ENCODE data around the gene FAAP20.

The FAAP20 gene

GRCh38 chr1:2194898-2195673 lies 514 bp upstream of the FAAP20 start:
- DNase-seq (ENCODE audit: low read depth) = peak; percentile 66

GRCh38 chr1:2193514-2194281 lies 874 bp downstream of the FAAP20 start:
- no peak for DNase-seq (ENCODE audit: low read depth)

DNA sequence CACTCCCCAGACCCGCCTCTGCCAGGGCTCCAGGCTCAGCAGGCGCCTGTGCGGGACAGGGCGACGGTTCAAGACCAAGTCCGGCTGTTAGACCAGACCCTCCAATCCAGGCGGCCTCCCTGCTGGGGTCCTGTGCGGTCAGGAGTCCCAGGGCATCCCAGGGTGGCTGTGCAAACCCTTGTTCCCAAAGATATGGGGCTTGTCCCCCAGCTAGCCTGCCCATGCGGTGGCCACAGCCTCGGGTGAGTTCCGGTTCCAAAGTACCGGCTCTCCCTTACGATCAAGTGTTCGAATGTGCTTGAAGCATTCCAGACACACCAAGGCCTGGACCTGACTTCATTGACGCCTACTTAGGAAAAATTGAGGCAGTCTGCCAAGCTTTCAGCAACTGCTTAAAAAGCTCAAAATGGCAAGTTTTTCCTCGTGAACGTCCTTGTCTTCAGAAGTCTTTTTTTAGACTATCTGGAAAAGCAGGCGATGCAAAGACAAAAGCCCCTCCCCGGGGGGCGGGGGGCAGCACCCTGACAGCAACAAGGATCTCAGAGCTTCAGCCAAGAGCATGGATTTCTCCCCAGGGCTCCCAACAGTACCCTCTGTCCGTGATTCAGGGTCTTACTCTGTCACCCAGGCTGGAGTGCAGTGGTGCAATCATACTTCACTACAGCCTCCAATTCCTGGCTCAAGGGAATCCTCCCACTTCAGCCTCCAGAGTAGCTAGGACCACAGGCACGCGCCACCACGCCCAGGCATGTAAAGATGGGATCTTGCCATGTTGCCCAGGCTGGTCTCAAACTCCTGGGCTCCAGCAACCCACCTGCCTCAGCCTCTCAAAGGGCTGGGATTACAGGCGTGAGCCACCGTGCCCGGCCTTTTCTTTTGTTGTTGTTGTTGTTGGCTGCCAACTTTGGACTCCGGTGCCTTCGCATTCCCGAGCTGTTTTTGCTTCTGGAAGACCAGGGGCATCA lies 2.3 kb downstream of the FAAP20 start:
- no peak for DNase-seq (ENCODE audit: low read depth)

DNA sequence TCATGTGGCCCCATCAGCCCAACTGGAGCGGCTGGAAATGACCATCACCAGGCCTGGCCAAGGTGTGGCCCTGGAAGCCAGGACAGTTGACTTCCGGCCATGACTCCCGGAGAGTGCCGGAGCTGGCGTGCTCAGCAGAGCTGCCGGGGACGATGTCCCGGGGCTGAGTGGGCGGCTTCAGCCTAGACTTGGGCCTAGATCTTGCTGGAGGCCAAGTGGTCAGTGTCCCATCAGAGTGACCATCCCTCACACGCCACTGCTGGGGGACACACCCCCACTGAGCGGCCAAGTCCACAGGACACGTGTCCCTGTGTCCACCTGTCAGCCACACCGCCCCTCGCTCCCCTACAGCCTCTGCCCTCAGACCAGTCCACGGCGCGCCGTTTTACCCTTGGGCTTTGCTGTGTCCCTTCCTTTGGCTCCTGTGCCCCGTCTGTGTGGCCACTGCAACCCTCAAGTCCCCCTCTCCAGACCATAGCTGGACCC lies 4.0 kb downstream of the FAAP20 start:
- DNase-seq (ENCODE audit: low read depth) = no peak

DNA sequence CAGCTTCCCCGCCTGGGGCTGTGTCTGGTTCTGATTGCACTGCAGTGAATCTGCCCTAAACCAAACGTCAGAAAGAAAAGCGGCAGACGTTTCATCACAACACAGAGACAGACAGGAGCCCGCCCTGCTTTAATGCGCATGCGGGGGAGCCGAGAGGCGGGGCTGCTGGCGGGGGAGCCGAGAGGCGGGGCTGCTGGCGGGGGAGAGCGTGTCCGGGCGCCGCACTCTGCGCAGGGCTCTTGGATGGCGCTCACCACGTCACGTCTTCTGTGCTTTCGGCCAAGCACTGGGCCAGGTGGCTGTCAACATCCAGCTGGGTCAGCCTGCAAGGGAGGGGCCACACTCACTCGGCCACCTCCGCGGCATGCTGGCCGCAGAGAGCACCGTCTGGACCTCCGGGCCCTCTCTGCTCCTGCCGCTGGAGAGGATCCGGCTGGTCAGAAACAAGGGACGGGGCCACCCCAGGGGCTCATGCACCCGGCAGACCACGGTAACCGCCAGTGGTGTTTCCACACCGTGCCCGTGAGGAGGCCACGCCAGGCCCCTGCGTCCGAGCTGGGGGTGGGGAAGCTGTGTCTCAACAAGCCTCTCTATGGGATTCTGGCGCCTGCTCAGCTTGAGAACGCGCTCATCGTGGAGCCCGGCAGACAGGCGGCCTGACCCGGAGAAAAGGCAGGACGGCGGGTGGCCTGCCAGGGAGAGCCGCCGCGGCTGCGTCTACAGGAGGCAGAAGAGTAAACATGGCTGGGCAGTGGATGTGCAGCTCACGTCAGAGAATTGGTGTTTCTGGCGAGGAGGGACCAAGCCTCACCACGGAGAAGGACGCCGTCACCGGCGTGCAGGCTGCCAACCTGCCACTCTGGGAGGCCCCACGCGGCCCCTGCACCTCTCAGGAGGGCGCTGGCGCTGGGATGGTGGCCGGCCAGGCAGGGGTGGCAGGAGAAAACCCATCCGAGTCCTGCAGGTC lies 4.8 kb downstream of the FAAP20 start:
- DNase-seq (ENCODE audit: low read depth) = peak; percentile 90

DNA sequence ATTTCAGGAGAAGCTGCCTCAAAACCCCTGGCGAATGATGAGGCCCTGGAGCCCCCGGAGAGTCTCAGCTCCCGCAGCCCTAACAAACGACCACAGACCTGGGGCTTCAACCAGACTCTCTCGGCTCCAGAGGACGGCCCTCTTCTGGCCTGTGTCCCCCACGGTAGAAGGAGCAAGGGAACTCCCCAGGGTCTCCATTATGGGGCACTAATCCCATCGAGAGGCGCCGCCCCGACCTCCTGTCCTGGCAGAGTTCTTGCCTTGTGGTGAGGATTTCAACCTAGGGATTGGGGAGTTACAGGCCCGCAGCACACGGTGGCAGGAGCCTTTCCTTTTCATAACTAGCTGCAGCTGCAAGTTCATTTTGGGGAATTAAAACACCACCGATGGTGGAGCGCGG lies 6.2 kb downstream of the FAAP20 start:
- DNase-seq (ENCODE audit: low read depth) = no peak

GRCh38 chr1:2187619-2188018 lies 7.0 kb downstream of the FAAP20 start:
- no peak for DNase-seq (ENCODE audit: low read depth)

DNA sequence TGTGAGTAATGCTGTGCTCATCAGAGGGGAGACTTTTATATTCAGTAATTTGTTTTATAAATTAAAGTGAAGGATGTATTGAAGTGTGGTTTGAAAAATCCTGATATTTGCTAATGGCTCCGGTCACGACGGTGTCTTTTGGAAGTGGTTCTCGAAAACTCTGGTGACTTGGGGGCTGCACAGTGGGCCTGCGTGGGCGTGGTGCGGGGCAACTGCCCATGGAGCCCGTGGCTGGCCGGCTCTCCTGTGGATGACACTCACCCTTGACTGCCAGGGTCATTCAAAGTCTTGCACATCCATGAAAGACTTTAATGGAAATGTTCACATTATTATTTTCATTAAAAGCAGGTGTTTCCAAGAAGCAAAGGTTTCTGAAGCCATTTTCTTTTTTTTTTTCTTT lies 7.7 kb downstream of the FAAP20 start:
- DNase-seq (ENCODE audit: low read depth) = no peak

DNA sequence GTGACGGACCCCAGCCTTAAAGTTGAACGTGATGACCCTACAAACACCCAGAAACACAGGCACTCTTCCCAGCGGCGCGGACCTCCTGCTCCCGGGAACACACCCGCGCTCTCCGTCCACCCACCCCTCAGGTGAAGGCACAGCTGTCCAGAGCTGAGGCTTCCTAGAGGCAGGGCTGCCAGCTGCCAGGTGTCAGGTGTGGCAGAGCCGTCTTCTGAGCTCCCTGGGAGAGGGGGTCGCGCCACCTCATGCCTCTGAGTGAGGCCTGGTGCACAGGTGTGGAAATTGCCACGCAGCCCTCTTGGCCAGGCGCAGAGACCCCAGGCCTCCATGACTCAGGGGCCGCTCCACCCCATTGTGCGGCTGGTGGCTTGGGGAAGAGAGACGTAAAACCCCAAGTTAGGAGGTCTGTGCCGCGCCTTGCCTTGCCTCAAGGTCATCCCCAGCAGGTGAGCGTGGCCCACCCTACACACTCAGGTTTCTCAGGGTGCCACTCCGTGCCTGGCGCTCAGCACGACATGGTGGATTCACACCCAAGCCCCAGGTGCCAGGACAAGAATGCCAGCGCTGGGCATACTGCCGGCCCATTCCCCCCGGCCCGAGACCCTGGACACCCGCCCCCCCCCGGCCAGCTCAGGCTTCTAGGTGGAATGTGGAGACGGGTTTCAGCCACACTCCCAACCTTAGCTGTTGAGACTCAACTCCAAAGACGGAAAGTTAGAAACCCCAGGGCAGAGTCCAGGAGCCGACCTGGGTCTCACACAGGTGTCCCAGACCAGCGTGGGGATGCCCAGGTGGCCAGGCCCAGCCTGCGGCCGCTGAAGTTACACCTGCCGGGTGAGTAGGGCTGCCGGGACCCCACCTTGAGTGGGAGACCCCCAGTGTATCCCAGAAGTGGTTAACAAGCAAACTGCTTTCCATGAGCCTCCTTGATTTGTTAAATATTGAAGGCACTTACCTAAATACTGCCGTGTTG lies 8.4 kb downstream of the FAAP20 start:
- no peak for DNase-seq (ENCODE audit: low read depth)

DNA sequence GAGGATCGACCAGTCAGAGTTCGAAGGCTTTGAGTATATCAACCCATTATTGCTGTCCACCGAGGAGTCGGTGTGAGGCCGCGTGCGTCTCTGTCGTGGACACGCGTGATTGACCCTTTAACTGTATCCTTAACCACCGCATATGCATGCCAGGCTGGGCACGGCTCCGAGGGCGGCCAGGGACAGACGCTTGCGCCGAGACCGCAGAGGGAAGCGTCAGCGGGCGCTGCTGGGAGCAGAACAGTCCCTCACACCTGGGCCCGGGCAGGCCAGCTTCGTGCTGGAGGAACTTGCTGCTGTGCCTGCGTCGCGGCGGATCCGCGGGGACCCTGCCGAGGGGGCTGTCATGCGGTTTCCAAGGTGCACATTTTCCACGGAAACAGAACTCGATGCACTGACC lies 9.6 kb downstream of the FAAP20 start:
- DNase-seq (ENCODE audit: low read depth) = no peak

GRCh38 chr1:2184531-2184930 lies 10.0 kb downstream of the FAAP20 start:
- DNase-seq (ENCODE audit: low read depth) = no peak

- DNase-seq (ENCODE audit: low read depth) = no peak
Observed at GRCh38 chr1:2183937-2184334, 10.6 kb downstream of the FAAP20 start.

- DNase-seq (ENCODE audit: low read depth) = no peak
Observed at GRCh38 chr1:2182376-2182775, 12.2 kb downstream of the FAAP20 start.

DNA sequence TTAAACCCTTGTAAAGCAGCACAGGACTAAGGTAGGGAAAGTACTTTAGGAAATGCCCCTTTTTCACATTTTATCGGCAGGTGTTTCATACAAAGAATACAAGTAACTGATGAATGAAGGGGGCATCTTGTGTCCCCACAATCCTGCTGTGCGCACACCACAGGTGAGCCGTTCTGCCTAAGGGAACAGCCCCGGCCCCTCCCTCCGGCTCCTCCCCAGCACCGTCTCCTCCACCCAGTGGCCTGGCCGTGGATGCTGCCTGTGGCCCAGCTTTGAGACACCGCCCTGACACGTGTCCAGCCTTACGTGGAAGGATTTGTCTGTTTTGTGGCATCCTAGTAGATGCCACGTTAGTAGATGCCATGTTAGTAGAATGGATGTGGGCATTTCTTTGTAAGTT lies 12.8 kb downstream of the FAAP20 start:
- no peak for DNase-seq (ENCODE audit: low read depth)

- no peak for DNase-seq (ENCODE audit: low read depth)
Observed at GRCh38 chr1:2181271-2181670, 13.3 kb downstream of the FAAP20 start.

DNA sequence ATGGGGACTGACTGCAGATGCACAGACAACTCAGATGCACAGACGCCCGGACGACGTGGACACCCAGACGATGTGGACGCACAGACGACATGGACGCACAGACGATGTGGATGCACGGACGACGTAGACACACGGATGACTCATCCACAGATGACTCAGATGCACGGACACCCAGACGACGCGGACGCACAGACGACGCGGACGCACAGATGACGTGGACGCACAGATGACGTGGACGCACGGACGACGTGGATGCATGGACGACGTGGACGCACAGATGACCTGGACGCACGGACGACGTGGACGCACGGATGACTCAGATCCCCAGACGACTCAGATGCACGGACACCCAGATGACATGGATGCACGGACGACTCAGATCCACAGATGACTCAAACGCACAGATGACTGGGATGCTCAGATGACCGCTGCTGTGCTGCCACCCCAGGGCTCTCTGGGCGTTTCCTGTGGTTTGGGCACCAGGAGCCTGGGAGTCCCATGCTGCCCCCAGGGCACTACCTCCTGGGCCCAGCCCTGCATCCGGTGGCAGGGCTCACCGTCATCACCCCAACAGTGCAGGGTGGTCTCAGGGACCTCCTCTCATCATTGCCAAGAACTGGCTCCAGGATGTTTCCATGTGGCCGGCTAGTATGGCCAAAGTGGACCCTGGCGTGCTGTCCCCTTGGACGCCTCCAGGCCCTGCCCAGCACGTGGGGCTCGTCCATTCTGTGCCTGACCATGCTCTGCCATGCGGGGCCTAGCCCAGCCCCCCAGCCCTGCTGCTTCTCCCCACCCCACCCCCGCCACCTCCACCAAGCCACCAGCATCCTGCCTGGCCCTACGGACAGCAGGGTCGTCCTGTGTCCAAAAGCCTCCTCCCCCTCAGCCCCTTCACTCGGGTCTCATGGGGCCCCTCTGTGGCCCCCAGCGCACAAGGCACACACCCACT lies 14.0 kb downstream of the FAAP20 start:
- DNase-seq (ENCODE audit: low read depth) = no peak

DNA sequence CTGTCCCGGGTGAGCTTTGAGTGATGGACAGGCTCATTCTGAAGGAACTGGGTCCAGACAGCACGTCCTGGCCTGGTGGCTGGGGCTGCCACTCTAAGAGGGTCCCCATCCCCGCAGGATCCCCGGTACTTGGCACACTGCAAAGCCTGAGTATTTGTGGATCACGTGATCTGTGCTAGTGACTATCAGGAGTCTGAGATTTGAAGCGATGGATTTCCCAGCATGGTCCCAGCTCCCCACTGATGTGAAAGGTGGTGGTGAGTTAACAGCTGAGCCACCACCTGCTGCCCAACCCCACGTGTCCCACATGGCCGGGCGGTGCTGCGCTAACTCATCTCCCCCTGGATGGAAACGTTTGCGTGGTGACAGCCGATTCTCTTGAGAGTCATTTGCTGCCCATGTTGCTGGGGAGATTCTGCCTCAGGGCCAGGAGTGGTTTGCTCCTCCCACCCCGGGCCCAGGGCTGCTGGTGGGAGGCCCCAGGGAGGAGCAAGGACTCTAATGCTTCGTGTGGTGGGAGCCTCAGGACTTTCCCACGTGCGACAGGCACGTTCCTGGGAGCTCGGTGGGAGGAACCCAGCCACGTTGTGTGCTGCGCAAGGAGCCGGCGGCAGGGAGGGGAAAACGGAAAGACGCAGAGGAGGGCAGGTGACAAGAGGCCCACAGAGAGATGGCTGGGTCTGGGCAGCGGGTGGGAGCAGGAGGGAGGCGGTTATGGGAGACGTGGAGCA lies 15.1 kb downstream of the FAAP20 start:
- DNase-seq (ENCODE audit: low read depth) = no peak

GRCh38 chr1:2178875-2179274 lies 15.7 kb downstream of the FAAP20 start:
- no peak for DNase-seq (ENCODE audit: low read depth)
